DMS 273 (cell line): ENCODE results near the gene LDHD.
A peak's percentile ranks its signal among the peaks of the same experiment; 100 is the strongest.
"Not testable (repeated sequence)": the region's sequence is repeated elsewhere in the genome, so short reads cannot be mapped to it uniquely, and the experiment has no call there.

ENCODE experiments used
- DNase-seq: peaks from one replicate; lab custom pipeline; 2025; ENCODE audit not compliant: unreplicated experiment; lab: John Stamatoyannopoulos, UW

The LDHD gene

DNA sequence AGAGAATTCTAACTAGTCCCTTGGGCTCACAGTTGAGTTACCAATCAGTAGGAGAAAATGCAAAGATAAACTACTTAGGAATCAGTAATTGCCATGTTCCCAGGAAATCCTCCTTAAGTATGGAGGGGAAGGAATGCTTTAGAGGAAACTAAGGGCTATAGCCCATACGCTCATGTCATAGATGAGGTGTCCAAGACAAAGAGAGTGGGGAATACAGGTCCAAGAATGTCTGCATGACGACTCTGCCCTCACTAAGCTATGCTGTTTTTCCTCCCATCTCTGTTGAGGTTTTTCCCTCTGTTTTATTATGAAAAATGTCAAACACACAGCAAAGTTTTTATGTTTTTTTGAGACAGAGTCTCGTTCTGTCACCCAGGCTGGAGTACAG, 16.0 kb downstream of the LDHD start:
- no peak for DNase-seq

DNA sequence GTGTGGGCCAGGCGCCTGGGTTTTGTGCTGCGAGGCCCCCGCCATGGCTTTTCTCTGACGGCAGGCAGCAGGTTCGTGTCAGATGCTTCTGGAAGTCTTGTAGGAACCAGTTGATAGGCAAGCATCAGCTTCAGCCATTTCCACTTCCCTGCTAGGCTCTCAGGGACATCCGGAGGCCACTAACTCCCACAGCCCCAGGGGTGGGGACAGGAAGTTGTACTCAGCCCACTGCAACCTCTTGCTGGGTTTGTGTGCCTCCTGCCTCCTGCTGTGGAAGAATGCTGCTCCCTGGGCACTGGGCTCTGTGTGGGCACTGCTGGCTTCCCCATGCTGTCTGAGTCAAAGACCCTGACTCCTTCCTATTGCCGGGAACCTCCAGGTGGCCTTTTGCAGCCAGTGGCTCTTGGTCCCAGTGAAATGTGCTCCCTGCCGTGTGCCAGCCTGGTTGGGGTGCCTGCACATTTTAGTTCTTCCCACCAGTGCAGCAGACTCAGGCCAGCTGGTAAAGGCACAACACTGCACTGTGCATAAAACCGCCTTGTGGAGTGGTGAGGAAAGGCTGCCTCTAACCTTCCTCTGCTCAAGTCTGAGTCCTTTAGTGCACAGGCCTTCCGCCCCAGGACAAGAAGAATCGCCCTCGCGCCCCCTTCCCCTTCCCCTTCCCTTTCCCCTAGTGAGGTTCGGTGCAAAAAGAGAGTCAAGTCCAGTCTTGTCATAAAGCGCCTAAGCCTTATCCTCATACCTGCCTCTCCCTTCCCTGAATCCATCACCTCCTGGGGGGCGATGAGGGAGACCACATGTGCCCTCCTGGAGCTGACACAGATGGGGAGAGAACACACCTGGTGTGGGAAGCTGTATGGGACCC, 16.6 kb downstream of the LDHD start:
- DNase-seq = peak; percentile 24

- DNase-seq = no peak
These were observed 17.4 kb downstream of the LDHD start for GRCh38 chr16:75099075-75099667.

DNA sequence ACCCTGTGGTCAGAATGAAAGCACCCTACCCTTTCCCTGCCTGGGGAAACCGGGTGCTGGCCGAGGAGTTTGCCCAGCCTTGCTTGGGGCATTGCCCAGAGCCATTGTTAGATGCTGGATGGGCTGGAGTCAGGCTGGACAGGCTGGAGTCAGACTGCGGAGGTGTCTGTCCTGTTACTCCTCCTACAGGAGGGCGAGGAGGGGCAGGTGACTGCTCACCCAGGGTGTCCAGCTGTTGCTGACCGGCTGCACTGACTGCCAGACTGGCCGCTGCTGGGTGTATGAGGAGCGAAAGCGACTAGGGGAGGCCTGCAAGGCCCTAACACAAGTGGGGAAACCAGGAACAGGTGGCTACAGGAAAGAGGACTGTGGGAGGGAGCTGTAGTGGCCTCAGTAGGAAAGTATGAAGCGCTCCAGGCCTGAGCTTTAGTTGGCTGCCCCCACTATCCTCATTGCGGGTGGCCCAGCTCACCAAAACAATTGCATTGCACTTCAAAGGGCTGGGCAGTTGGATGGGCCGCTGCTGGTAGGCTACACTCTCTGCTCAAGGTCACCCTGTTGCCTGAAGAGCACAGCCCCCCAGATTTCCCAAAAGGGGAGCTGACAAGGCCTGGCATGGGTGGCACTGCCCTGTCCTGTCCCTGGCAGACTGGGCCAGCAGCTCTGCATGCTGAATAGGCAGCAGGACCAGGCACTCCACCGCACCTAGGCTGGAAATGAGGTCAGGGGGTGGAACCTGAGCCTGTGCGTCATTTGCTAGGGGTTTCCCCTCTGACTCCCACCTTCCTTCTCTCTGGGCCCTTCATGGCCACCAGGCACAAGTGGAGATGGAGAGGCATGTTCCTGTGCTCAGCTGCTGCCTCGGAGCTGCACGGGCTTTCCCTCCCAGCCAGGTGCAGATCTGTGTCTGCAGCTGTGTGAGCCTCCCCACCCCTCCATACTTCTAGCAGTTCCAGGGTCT, 18.4 kb downstream of the LDHD start:
- DNase-seq = no peak

GRCh38 chr16:75097191-75097761, 19.3 kb downstream of the LDHD start:
- DNase-seq = no peak

GRCh38 chr16:75096656-75097055, 19.9 kb downstream of the LDHD start:
- peak; percentile 48 for DNase-seq

GRCh38 chr16:75095204-75095621, 21.4 kb downstream of the LDHD start:
- no peak for DNase-seq

DNA sequence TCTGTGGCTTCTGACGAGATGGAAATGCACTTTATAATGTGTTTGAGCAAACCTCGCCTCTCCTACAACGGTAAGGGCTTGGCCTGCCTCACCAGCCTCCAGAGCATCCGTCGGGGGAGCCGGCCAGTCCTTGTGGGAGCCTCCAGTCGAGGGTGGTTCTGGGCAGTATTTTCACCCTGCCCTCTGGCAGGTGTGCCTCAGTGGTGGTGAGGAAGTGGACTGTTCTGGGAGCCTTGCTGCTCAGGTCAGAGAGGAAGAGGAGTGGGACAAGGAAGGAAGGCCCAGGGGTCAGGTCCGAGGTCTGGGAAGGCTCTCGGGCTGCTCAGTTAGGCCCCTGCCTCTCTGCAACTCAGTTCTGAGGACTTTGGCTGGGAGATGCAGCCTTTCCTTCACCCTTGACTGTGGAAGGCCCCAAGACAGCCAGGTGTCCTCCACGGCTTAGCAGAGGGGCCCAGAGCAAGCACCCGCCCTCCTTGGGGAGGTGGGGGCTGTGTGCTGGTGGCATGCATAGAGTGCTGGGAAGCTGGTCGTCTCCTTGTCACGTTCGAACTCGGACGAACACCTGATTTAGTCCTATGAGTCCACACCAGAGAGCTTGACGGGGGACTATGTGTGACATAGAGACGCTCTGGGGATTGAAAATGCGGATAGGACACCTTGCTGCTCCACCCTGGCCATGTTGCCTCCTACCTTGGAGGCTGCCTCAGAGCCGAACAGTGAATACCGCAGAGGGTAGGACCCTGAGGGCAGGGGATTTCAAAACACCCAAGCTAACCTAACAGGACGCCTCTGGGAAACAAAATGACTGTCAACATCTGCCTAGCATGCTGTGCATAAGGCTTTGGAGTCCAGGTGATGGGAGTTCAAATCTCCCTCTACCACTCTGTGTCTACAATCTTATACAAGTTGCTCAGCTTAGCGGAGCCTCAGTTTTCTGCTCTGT, 22.7 kb downstream of the LDHD start:
- no peak for DNase-seq

DNA sequence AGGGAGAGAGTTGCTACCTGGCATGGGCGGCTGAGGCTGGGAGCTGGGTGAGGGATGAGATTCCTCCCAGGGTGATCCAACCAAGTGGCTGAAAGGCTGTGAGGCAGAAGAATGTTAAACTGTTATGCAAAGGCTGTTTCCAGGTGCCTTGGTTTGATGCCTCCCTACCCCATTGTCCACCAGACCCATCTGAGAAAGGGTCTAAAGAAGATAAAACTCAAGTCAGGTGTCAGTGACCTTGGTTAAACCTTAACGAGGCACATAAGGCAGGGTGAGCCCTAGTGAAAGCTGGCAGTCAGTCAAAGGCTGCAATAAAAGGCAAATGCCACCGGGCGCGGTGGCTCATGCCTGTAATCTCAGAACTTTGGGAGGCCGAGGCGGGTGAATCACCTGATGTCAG, 23.8 kb downstream of the LDHD start:
- peak; percentile 21 for DNase-seq

DNA sequence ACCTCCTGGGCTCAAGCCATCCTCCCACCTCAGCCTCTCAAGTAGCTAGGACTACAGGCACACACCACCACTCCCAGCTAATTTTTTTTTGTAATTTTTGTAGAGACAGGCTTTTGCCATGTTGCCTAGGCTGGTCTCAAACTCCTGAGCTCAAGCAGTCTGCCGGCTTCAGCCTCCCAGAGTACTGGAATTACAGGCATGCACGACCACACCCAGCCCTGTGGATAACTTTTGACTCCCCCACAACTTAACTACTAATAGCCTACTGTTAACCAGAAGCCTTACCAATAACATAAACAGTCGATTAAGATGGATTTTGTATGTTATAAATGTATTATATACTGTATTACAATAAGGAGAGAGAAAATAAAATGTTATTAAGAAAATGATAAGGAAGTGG, 25.0 kb downstream of the LDHD start:
- DNase-seq = not testable (repeated sequence)

DNA sequence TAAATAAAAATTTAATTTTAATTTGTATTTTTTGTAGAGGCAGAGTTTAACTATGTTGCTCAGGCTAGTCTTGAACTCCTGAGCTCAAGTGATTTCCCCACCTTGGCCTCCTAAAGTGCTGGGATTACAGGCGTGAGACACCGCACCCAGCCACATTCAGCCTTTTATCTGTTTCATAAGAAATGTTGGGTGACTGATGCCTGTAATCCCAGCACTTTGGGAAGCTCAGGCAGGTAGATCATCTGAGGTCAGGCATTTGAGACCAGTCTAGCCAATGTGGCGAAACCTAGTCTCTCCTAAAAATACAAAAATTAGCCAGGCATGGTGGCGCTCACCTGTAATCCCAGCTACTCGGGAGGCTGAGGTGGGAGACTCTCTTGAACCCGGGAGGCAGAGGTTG, 25.7 kb downstream of the LDHD start:
- DNase-seq = not testable (repeated sequence)

GRCh38 chr16:75089486-75090202, 26.9 kb downstream of the LDHD start:
- DNase-seq = no peak

- no peak for DNase-seq
These were observed 27.6 kb downstream of the LDHD start for GRCh38 chr16:75088934-75089333.

GRCh38 chr16:75088216-75088615, 28.4 kb downstream of the LDHD start:
- DNase-seq = no peak

DNA sequence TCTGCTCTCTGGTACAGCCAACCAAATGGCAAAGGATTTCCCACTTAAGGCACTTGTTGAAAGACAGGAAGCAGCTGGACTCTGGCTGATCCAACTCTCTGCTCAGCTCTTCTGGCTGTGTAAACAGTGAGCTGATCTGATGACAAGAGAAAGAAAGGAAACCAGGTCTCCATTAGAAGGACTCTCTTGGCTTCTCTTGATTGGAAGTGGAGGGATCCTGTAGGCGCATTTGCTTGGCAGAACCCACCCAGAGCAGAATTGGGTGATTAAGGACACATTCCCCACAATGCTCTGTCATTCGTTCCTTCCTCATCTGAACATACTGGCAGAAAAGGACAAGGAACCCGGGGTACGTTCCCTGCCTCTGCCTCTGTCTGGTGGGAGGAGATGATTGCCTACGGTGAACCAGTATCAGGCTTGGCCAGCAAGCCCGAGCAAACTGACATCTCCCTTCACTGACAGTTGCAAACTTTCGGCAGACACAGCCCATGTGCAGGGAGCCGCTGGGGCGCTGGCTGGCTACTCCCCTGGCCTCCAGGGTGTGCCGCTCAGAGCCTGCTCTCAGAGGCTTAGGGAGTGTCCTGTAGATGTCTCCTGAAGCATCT, 29.1 kb downstream of the LDHD start:
- DNase-seq = peak; percentile 87

GRCh38 chr16:75086688-75087374, 29.7 kb downstream of the LDHD start:
- peak; percentile 50 for DNase-seq

DNA sequence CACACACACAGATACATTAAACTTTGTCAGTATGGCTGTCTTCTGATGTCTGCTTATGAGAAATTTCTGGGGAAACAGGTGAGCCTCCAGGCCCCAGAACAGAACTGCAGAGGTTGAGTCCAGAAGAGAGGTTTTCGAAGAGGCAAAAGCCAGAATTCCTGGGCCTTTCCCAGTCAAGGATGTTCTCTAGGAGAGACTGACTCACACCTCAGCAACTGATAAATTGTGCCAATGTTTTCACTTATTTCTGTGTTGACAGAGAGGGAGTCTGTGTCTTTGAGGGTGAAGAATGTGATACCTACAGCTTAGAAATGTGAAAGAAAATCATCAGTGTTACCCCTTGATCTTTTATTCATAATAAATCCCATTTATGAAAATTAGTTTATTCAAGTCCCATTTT, 30.3 kb downstream of the LDHD start:
- no peak for DNase-seq

- DNase-seq = no peak
These were observed 31.0 kb downstream of the LDHD start for GRCh38 chr16:75085556-75085955.
